ENCODE measurements around the gene ATF7.

The ATF7 gene

DNA sequence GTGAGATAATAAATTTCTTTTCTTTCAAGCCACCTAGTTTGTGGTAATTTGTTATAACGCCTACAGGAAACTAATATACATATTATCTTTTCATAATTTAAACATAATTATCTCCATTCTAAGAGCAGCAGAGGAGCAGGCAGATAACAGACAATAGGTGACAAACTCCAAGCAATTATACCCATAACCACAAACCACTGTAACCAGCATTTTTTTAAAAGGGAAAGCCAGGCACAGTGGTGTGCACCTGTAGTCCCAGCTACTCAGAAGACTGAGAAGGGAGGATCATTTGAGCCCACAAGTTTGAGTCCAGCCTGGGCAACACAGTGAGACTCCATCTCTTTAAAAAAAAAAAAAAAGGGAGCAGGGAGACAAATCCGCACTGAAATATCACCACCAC is 54.9 kb downstream of the ATF7 start:
- no peak for TF ChIP-seq GATA2 (IDR thresholded peaks at IDR 0.05; ENCODE audit: low read depth, low read length)
- TF ChIP-seq GATA3 (IDR thresholded peaks at IDR 0.05; ENCODE audit: low read depth, low read length), result no peak

DNA sequence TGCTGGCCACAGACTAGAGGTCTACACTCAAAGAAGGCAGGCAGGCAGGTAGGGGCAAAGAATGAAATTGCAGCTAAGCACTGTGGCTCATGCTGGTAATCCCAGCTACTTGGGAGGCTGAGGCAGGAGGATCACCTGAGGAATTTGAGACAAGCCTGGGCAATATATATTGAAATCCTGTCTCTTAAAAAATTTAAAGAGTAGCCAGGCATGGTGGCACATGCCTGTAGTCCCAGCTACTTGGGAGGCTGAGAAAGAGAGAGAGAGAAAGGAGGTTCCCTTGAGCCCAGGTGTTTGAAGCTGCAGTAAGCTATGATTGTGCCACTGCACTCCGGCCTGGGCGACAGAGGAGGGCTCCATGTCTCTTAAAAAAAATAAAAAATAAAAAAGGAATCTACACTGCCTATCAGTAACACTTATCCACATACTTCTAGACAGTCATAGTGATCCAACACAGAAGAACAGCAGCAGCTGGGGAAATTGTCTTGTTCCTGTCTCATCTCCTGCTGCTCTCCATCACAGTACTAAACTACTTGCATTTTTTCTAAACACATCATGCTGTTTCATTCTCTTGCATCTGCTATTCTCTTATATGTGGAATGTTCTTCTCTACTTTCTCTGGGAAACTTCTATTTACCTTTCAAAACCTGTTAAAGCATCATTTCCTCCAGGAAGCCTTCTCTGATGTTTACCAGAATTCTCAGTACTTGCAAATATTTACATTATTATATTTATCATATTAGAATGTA is 57.2 kb downstream of the ATF7 start:
- TF ChIP-seq GATA3 (IDR thresholded peaks at IDR 0.05; ENCODE audit: low read depth, low read length) (no peak), GATA2 (IDR thresholded peaks at IDR 0.05; ENCODE audit: low read depth, low read length) (no peak)

DNA sequence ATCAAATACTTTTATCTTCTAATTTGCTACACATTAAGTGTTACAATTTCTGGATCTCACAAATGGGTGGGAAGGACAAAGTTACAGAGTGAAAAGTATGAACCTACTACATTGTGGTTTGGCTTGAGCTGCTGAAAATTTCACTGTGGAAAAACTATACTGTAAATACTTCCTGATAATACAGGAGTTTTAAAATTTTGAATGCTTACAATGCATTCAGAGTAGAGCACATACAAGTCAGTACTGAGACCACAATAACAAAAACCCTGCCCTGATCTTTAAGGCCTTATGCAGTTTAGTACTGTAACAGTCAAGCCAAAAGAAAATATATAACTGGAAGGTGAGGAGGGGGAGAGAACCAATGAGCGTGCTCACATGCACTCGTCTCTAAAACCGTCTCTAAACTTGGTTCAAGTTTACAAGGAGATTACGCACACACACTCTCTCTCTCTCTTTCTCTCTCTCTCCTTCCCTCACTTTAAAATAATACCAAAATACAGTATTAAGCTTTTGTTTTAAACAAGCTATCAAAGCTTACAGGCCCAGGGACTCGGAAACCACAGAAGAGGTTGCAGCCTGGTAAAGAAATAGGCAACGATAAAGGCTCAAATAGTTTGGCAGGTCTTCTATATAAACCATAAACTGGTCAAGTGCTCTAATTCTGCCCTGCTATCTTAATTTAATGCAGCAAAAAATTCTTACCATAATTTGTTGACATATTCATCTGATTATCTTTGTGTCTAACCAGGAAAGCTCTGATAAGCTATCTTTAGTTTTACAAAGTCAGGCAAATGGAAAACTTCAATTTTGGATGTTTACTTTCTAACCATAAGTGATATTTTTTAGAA is 58.0 kb downstream of the ATF7 start:
- TF ChIP-seq GATA3 (IDR thresholded peaks at IDR 0.05; ENCODE audit: low read depth, low read length) (no peak), GATA2 (IDR thresholded peaks at IDR 0.05; ENCODE audit: low read depth, low read length) (no peak)

DNA sequence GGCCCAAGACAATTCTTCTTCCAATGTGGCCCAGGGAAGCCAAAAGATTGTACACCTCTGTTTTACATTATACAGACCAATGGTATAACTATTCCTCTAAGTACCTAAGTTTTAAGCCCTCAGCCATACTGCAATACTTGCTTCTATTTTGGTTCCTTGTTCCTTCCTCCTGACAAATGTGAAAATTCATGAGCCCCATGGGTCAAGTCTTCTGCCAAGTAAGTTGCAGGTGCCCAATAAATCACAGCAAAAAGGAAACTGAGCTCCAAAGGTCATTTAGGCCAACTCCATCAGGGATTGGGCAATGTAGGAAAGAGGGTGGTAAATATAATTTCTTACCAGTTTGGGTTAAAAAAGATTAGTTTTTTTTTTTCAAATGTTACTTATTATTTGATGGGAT is 61.2 kb downstream of the ATF7 start:
- TF ChIP-seq GATA2 (IDR thresholded peaks at IDR 0.05; ENCODE audit: low read depth, low read length) (no peak), GATA3 (IDR thresholded peaks at IDR 0.05; ENCODE audit: low read depth, low read length) (no peak)

DNA sequence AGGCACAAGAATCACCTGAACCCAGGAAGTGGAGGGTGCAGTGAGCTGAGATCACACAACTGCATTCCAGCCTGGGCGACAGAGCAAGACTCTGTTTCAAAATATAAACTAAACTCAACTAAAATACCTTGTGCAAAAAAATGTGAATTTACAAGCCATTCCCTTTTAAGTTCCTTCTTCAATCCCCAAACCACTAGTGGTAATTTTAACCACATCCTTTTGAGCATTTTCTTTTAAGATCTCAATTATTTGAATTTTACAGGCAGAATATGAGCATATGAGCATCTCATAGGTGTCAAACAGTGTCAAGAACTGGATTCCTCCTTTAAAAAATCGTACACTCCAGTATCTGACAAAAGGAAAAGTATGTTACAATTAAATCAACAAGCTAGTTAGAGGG is 61.9 kb downstream of the ATF7 start:
- TF ChIP-seq GATA3 (IDR thresholded peaks at IDR 0.05; ENCODE audit: low read depth, low read length), result no peak
- TF ChIP-seq GATA2 (IDR thresholded peaks at IDR 0.05; ENCODE audit: low read depth, low read length), result no peak

- no peak for TF ChIP-seq GATA2 (IDR thresholded peaks at IDR 0.05; ENCODE audit: low read depth, low read length)
- no peak for TF ChIP-seq GATA3 (IDR thresholded peaks at IDR 0.05; ENCODE audit: low read depth, low read length)
Observed at GRCh38 chr12:53563452-53564028, 62.6 kb downstream of the ATF7 start.

- no peak for TF ChIP-seq GATA3 (IDR thresholded peaks at IDR 0.05; ENCODE audit: low read depth, low read length)
- no peak for TF ChIP-seq GATA2 (IDR thresholded peaks at IDR 0.05; ENCODE audit: low read depth, low read length)
Observed at GRCh38 chr12:53561590-53561953, 64.6 kb downstream of the ATF7 start.

DNA sequence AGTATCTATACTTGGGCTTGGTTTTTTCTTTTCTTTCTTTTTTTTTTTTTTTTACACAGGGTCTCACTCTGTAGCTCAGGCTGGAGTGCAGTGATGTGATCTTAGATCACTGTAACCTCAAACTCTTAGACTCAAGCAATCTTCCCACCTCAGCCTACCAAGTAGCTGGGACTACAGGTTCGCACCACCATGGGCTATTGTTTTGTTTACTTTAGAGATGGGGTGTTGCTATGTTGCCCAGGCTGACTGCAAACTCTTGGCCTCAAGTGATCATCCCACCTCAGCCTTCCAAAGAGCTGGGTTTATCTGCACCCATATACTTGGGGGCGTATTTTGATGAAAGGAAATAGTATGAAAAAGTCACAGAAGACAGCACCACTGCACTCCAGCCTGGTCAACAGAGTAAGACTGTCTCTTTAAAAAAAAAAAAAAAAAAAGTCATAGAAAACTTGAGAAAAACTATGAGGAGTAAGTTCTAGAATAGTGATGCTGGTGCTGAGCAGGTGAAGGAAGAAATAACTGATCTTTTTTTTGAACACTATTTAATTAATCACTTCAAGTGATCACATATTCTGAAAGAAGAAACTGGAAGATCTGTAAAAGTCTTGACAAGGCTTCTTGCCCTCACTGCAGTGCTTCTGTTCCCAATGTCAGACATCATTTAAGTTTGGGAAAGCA is 65.1 kb downstream of the ATF7 start:
- TF ChIP-seq GATA3 (IDR thresholded peaks at IDR 0.05; ENCODE audit: low read depth, low read length), result no peak
- TF ChIP-seq GATA2 (IDR thresholded peaks at IDR 0.05; ENCODE audit: low read depth, low read length), result no peak

DNA sequence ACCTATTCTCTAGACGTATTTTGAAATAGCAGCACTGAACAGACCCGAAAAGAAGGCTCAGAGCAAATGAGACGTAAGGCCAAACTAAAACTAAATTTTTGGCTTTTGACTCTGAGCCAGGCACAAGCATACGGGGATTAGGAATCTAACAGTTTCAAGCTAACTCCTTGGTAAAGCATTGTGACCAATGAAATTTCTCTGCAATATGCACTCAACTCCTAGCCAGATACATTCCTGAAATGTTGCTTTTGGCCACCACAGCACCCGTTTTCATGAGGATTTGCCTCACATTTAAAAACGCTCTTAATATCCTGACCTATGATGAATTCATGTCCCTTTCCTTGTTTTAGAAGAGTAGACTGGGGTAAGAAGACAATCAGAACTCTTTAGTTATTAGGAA is 65.8 kb downstream of the ATF7 start:
- TF ChIP-seq GATA3 (IDR thresholded peaks at IDR 0.05; ENCODE audit: low read depth, low read length) (no peak), GATA2 (IDR thresholded peaks at IDR 0.05; ENCODE audit: low read depth, low read length) (no peak)

- TF ChIP-seq GATA3 (IDR thresholded peaks at IDR 0.05; ENCODE audit: low read depth, low read length), result no peak
- TF ChIP-seq GATA2 (IDR thresholded peaks at IDR 0.05; ENCODE audit: low read depth, low read length), result no peak
Observed at GRCh38 chr12:53558631-53559030, 67.6 kb downstream of the ATF7 start.

GRCh38 chr12:53552361-53553327 is 73.5 kb downstream of the ATF7 start:
- TF ChIP-seq GATA3 (IDR thresholded peaks at IDR 0.05; ENCODE audit: low read depth, low read length) (no peak), GATA2 (IDR thresholded peaks at IDR 0.05; ENCODE audit: low read depth, low read length) (no peak)

DNA sequence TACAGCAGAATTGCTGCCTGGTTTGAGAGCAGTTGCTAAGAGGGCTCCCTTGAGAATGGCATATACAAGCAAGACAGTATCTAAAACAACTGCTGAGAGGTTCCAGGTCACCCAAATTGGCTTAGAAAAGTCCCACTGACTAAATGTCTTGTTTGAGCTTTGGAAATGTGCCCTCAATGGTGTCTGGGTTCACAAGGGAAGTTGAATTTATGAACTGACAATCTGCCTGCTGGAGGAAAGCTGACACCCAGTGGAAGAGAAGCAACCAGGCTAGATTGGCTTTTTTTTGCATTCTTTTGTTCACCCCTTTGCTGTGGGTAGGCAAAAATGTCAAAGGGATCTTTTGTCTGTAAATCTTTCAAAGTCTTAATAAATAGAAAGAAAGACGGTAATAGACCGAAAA is 74.3 kb downstream of the ATF7 start:
- TF ChIP-seq GATA2 (IDR thresholded peaks at IDR 0.05; ENCODE audit: low read depth, low read length) (no peak), GATA3 (IDR thresholded peaks at IDR 0.05; ENCODE audit: low read depth, low read length) (no peak)

DNA sequence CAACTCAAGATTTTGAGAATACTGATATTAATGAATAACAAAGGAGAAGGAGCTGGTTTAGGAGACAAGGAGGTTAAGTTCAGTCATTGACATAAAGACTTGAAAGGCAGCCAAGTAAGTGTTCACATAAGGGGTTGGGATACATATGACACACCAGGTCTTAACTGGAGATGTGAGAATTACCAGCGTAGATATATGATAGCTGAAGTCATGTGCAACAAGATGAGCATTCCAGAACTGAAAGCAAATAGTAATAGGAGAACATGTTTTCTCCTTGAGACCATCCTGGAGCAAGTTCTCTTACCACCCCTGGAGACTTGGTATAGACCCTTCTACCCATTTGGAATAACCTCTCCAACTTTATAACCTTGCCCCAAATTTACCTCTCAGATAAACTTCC is 75.6 kb downstream of the ATF7 start:
- TF ChIP-seq GATA2 (IDR thresholded peaks at IDR 0.05; ENCODE audit: low read depth, low read length), result no peak
- no peak for TF ChIP-seq GATA3 (IDR thresholded peaks at IDR 0.05; ENCODE audit: low read depth, low read length)

Data from SH-SY5Y (cell line).